K562 (cell line): ENCODE data around the gene TMEM181. TPM values are rescaled to one million over a fixed set of nuclear protein-coding genes. Genes with fewer than 3 reads are reported as not detected.

ENCODE experiments used
- ATAC-seq: fragments of 200-7000 bp; cut with Tn5 transposase; 3 replicates; pipeline ENCODE4 v1.9.1; 2020; ENCODE audit warnings: moderate library complexity
- BruUV-seq: library from RNA; stranded (reverse); fragments of 400-500 nt; replicated peaks from 2 replicates; lab custom pipeline; 2021; lab: Mats Ljungman, UMichigan
- CTCF ChIA-PET: fragments of 300-600 bp; formaldehyde crosslinking; extraction: SDS; loops from one replicate; lab custom pipeline; 2021; ENCODE audit warnings: low intra/inter-chr PET ratio; lab: Yijun Ruan, JAX
- POLR2A ChIA-PET: fragments of 300-600, 350-650 bp; sonication (Branson Sonifier 250); formaldehyde crosslinking; extraction: SDS; loops from one replicate; lab custom pipeline; 2021; ENCODE audit warnings: antibody characterized with exemption, inconsistent platforms; lab: Yijun Ruan, JAX
- DNase-seq, 4 experiments: peaks; one replicate each; pipeline versions ENCODE4 v3.0.0 to v3.0.0-alpha.2; 2011 to 2018; ENCODE audit warnings: low spot score in 3 of 4, mixed read lengths in 3 of 4; ENCODE audit errors: extremely low read depth in 1 of 4
- FAIRE-seq: peaks from 2 replicates; lab custom pipeline; 2011; peaks lifted over from hg19 to GRCh38; lab: Jason Lieb, UNC
- H2AFZ ChIP-seq: 2 replicates; pipeline ENCODE4 v1.6.0; 2011; ENCODE audit warnings: low read depth, low read length, control low read depth, inconsistent platforms
- H3K27ac ChIP-seq: fragments of 200-600 bp; 3 replicates; pipeline ENCODE4 v1.8.0; 2011; ENCODE audit warnings: low read depth, mild to moderate bottlenecking, control low read depth, inconsistent platforms, low read length, moderate library complexity, mixed read lengths; ENCODE audit errors: extremely low read depth
- H3K27me3 ChIP-seq, 2 experiments: fragments of 300-600 bp in 1 of 2; 2 replicates in 1 of 2; 3 replicates in 1 of 2; pipeline versions ENCODE4 v1.6.0 to v1.8.0; 2011; ENCODE audit warnings: inconsistent platforms in 2 of 2, low read length in 2 of 2, mild to moderate bottlenecking in 1 of 2, mixed read lengths in 1 of 2, moderate library complexity in 1 of 2; ENCODE audit not compliant: control insufficient read depth in 2 of 2, insufficient read depth in 2 of 2
- H3K36me3 ChIP-seq: fragments of 300-600 bp; 3 replicates; pipeline ENCODE4 v1.8.0; 2011; ENCODE audit warnings: mild to moderate bottlenecking, low read length, inconsistent platforms; ENCODE audit not compliant: control insufficient read depth, insufficient read depth
- H3K4me1 ChIP-seq, 2 experiments: fragments of 200-600 bp in 1 of 2; replicated peaks in 1 of 2; 2 replicates in 1 of 2; 3 replicates in 1 of 2; pipeline versions ENCODE4 v1.5.1 to v1.8.0; 2011; ENCODE audit warnings: inconsistent platforms in 2 of 2, low read length in 2 of 2, mild to moderate bottlenecking in 1 of 2, mixed read lengths in 1 of 2, moderate library complexity in 1 of 2; ENCODE audit not compliant: control insufficient read depth in 2 of 2, insufficient read depth in 2 of 2
- H3K4me2 ChIP-seq: 2 replicates; pipeline ENCODE4 v1.6.1; 2011; ENCODE audit warnings: low read length, control low read depth, inconsistent platforms, mixed read lengths; ENCODE audit not compliant: insufficient read depth
- H3K4me3 ChIP-seq: fragments of 200-600 bp; sonication (generic), shearing (Covaris generic); 2 replicates; pipeline ENCODE4 v1.5.1; 2016; ENCODE audit warnings: control low read depth, inconsistent platforms
- H3K79me2 ChIP-seq: fragments of 200-600 bp; 3 replicates; pipeline ENCODE4 v1.8.0; 2011; ENCODE audit warnings: low read length, inconsistent platforms; ENCODE audit not compliant: control insufficient read depth, insufficient read depth
- H3K9ac ChIP-seq, 2 experiments: 2 replicates each; pipeline versions ENCODE4 v1.6.0 to v1.6.1; 2011; ENCODE audit warnings: low read depth in 2 of 2, low read length in 2 of 2, control low read depth in 1 of 2, inconsistent platforms in 1 of 2, mild to moderate bottlenecking in 1 of 2, mixed read lengths in 1 of 2; ENCODE audit not compliant: insufficient read depth in 1 of 2
- H3K9me1 ChIP-seq: one replicate; pipeline ENCODE4 v1.6.0; 2011; ENCODE audit warnings: inconsistent platforms, mild to moderate bottlenecking, low read length, moderate library complexity; ENCODE audit not compliant: control insufficient read depth, insufficient read depth
- H3K9me3 ChIP-seq: replicated peaks from 2 replicates; pipeline ENCODE4 v1.5.1; 2011; ENCODE audit warnings: low read depth, low read length, inconsistent platforms; ENCODE audit not compliant: control insufficient read depth, insufficient read depth
- H4K20me1 ChIP-seq: replicated peaks from 2 replicates; pipeline ENCODE4 v1.6.1; 2011; ENCODE audit warnings: low read length, inconsistent platforms, mixed read lengths; ENCODE audit not compliant: control insufficient read depth, insufficient read depth
- ATF2 ChIP-seq: sonication (generic); formaldehyde crosslinking; IDR thresholded peaks from 2 replicates; pipeline ENCODE4 v1.8.1; 2022; ENCODE audit warnings: missing genetic modification reagents
- SP1 ChIP-seq: sonication (generic); formaldehyde crosslinking; IDR thresholded peaks from 2 replicates; pipeline ENCODE4 v1.8.1; 2022; ENCODE audit warnings: mild to moderate bottlenecking, missing genetic modification reagents
- WGBS: fragments of 100-300 bp; shearing (Covaris generic); methylation state at CpG from one replicate; pipeline ENCODE4 v1.1.6; 2016; ENCODE audit warnings: low coverage, mixed read lengths; ENCODE audit not compliant: insufficient coverage; ENCODE audit errors: missing lambda C conversion rate; 5-methylcytosine and 5-hydroxymethylcytosine counted together
- in situ Hi-C: fragments of 300-500 bp; cut with MboI; formaldehyde crosslinking; loops from 4 replicates; pipeline ENCODE4 v1.15.0; 2018; ENCODE audit warnings: inconsistent platforms, mixed read lengths
- intact Hi-C: fragments of 100-400 bp; cut with micrococcal nuclease; formaldehyde crosslinking; loops from 2 replicates; pipeline ENCODE4 v1.14.2; 2022
- polyA plus RNA-seq, 8 experiments: library from polyadenylated mRNA; depleted of rRNA in 4 of 8; stranded (reverse) in 5 of 8; unstranded in 3 of 8; fragments of >200 nt; fragmentation: Nextera tagmentation in 2 of 8; fragmentation: Illumina TruSeq in 1 of 8; extraction: Ambion mirVana in 2 of 8; extraction: Trizol in 1 of 8; gene quantifications; 2 replicates each; pipeline versions ENCODE4 v1.2.1 to v1.2.3, GENCODE V29; 2011 to 2014; ENCODE audit warnings: inconsistent platforms in 1 of 8, missing spikeins in 1 of 8
- total RNA-seq, 7 experiments: library from RNA; depleted of rRNA in 6 of 7; stranded (reverse); fragments of >200 nt in 6 of 7; fragmentation: Illumina TruSeq in 2 of 7; extraction: Trizol in 2 of 7; gene quantifications; 2 replicates each; pipeline versions ENCODE4 v1.2.1 to v1.2.3, GENCODE V29; 2011 to 2021; ENCODE audit warnings: low replicate concordance in 1 of 7
- TF ChIP-seq, protein P1 (sequence below), 2 experiments: fragments of 450-650 bp in 1 of 2; sonication (generic) in 1 of 2; formaldehyde crosslinking in 1 of 2; IDR thresholded peaks in 1 of 2; conservative IDR thresholded peaks in 1 of 2; 2 replicates each; pipeline versions ENCODE4 v1.6.1 to v1.8.1; 2016 to 2023; ENCODE audit warnings: mild to moderate bottlenecking in 2 of 2, moderate library complexity in 2 of 2, inconsistent platforms in 1 of 2, missing genetic modification reagents in 1 of 2
- TF ChIP-seq, protein P2 (sequence below): sonication (generic); formaldehyde crosslinking; IDR thresholded peaks from 2 replicates; pipeline ENCODE4 v1.9.0; 2022; ENCODE audit warnings: mild to moderate bottlenecking, missing genetic modification reagents

TMEM181 gene
- total and polyA plus RNA-seq, 9 of the 15 experiments (the other 6 are each of a cell fraction or from before 2014, with no cell fraction given), result 5.6 to 27.2 (median 19.9) TPM

GRCh38 chr6:158655569-158656450 lies 95.9 kb downstream of the TMEM181 start:
- TF ChIP-seq, protein P1, sequence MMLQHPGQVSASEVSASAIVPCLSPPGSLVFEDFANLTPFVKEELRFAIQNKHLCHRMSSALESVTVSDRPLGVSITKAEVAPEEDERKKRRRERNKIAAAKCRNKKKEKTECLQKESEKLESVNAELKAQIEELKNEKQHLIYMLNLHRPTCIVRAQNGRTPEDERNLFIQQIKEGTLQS (IDR thresholded peaks at IDR 0.05), result peak; percentile 23; the same call in 1 of the 2 replicates
- TF ChIP-seq, protein P1 (CRISPR knock-in tag; conservative IDR thresholded peaks at IDR 0.05), result no peak
- no peak for TF ChIP-seq SP1 (CRISPR knock-in tag)
- TF ChIP-seq, protein P2, sequence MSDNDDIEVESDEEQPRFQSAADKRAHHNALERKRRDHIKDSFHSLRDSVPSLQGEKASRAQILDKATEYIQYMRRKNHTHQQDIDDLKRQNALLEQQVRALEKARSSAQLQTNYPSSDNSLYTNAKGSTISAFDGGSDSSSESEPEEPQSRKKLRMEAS (CRISPR knock-in tag), result 0 out of 2 replicates have a peak, but pooled peaks have one; percentile 16
- peak; percentile 16; the same call in 1 of the 2 replicates for TF ChIP-seq ATF2 (CRISPR knock-in tag)
- Histone ChIP-seq H3K27me3 (peaks cover 48 to 61% of the 10 kb centered on the region in 2 experiments), H3K4me3 (no peak overlapping the region), H3K27ac (no peak overlapping the region), H3K9ac (no peak overlapping the region), H3K36me3 (no peaks in the 10 kb centered on the region), H3K4me2 (no peak overlapping the region), H3K9me3 (no peaks in the 10 kb centered on the region), H3K9me1 (no peaks in the 10 kb centered on the region), H4K20me1 (0 out of 2 replicates have a peak, but pooled peaks cover 3% of the 10 kb centered on the region), H3K4me1 (peaks cover 3% of the 10 kb centered on the region in 2 experiments; a peak in 2 of 5 replicates), H2AFZ (no peak overlapping the region), H3K79me2 (no peaks in the 10 kb centered on the region)
- ATAC-seq (peak; percentile 25; the same call in 1 of the 3 replicates), FAIRE-seq (peak; percentile 23), DNase-seq (no peak)
- BruUV-seq, result no TSS peak
- ChIA-PET POLR2A (interaction anchor here (0.6 to 1.7 kb wide), 2 partner anchors 10 to 12 kb away, joined by 3 to 6 read pairs; partner anchors contain the start of gene DYNLT1), CTCF (no interaction called here)
- intact Hi-C loops, result no loop called here
- in situ Hi-C loops, result no loop called here
- 13% methylated on average over 22 of the region's 22 CpGs for WGBS
